Neural cell (in vitro differentiated cells): ENCODE results near the gene RASL12.

Experiments
- CTCF ChIP-seq: fragments of 450-650 bp; IDR thresholded peaks from 2 replicates; pipeline ENCODE4 v1.5.1; 2014; ENCODE audit warnings: antibody characterized with exemption, mild to moderate bottlenecking, moderate library complexity; ENCODE audit not compliant: poor library complexity, severe bottlenecking
- POLR2AphosphoS5 ChIP-seq: IDR thresholded peaks from 2 replicates; pipeline ENCODE4 v1.6.1; 2012

DNA sequence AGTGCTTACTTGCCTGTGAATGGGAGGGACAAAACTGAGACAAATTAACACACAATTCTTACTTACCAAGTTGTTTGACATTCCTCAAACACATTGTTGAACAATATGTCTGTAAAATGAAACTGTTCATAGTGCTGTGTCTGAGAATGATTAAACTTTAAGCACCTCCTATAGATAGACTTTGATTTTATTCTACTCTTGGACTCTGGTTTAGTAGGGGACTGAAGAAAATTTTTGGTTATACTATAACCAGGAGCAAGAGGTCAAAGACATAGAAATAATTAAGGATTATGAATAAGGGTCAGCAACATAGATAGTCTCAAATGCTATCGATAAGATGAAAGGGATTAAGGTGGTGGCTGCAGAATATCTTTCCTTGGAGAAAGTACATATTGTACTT is 30.5 kb downstream of the RASL12 start:
- TF ChIP-seq CTCF (no peak), POLR2AphosphoS5 (no peak)
